Inferior parietal cortex (tissue), 1 donor: Measurements from ENCODE around the gene CAPN15.
"Not testable (repeated sequence)": the region's sequence is repeated elsewhere in the genome, so short reads cannot be mapped to it uniquely, and the experiment has no call there.

Source experiments
- DNase-seq: peaks from one replicate; pipeline ENCODE4 v3.0.0-alpha.2; 2016; ENCODE audit errors: extremely low spot score

CAPN15 gene

DNA sequence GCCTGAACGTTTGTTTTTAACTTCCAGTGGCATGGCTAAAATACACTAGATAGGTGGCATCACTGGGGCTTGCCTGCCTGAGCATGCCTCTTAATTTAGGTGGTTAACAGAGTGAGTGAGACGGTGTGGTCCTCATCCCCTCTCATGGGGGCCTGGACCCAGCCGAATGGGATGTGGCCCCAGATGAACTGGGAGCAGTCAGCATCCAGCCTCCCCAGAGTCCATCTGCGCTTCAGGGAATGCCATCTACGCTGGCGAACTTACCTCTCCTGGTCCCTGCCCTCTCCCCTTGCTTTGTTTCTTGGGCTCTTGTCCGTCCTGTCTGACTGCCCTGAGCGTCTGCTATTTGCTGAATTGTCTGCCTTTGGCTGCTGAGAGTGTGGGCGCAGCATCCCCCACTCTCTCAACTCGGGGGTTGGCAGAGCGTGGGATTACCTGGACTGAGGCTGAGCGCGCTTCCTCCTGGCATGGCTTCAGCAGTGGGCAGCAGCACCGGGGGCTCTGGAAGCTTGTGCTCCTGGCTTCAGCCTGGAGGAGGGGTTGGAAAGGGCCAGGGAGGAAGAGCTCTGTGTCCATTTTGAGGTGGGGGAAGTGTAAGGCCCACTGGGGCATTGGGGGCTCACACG is 64.5 kb downstream of the CAPN15 start:
- no peak for DNase-seq

DNA sequence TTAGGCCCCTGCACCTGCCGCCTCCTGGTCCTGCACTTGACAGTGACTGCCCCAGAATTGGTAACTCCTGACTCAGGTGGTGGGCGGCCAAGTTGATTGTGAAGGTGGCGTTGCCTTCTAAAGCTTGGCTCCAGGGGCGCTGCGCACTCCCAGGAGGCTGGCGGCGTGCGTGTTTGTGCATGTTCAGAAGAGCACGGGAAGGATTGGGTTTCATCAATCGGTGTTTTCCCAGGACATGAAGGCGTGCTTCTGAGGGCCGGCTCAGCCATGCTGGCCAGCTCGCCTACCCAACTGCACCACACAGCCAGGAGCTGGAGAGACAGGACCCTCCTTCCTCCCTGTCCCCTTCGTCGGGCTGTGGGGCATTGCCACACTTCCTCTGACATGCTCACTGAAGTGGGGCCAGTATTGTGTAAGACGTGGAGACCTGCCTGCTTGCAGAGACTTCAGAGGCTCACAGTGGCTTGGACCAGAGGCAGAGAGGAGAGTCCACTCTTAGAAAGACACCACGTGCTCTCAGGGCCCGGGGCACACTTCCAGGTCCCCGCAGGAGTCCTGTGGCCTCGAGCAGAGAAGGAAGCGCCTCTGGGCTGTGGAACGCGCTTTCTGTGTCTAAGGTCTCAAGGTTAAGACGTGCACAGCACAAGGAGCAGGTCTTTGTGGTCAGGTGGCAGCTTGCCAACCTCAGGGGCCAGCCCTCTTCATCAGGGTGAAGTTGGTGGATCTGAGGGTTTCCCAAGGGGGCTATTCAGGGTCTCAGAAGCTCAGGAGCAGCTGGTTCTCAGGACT is 65.2 kb downstream of the CAPN15 start:
- no peak for DNase-seq

DNA sequence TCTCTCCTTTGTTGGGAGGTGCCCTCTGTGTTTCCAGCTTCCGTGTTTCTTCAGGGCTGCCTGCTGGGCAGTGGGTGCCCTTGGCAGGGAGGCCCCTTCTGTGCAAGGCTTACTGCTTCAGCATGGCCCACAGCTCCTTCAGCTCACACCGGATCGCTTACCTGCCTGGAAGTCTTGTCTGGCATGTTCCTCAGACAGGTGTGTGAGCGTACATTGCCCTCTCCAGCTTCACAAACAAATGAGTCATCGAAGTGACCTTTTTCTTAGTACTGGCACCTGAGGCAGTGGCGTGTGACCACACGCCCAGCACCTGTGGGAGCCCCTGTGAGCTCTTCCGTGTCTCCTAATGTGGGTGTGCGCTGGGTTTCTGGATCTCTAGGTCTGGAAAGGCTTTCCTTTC is 65.9 kb downstream of the CAPN15 start:
- no peak for DNase-seq

DNA sequence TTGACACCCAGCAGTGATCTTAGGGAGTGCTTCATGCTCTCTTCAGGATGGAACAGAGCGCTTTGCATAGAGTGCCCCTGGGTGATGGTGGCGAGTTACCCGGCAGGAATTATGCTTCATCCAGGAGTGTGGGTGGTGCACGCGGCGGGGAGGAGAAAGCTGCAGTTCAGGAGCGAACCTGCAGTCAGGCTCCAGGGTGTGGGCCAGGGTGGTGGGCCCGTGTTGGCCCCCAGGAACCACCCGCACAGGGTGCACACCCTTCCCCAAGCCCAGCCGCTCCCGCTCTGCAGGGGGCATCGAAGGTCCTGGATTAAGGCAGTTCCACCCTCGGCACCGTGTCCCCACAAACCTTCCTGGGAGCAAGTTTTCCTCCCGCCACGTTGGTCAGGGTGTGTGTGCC is 66.3 kb downstream of the CAPN15 start:
- no peak for DNase-seq

DNA sequence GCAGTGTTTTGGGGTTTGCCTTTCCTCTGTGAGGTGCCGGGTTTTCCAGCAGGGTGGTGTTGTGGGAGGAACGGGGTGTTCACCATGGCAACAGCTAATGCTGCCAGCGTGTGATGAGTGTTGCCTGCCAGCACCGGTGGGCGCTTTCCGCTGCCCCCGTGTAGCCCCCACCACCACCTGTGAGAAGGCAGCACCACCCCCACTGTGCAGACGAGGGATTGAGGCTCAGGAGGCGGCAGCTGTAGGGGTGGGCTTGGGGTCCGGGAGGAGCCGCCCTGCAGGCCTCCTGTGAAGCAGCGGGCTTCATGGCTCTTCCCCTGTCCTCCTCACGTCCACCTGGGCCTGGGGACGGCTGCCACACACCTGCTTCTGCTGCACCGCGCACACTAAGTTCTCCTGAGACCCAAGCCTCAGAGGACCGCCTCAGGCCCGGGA is 67.6 kb downstream of the CAPN15 start:
- DNase-seq = no peak

DNA sequence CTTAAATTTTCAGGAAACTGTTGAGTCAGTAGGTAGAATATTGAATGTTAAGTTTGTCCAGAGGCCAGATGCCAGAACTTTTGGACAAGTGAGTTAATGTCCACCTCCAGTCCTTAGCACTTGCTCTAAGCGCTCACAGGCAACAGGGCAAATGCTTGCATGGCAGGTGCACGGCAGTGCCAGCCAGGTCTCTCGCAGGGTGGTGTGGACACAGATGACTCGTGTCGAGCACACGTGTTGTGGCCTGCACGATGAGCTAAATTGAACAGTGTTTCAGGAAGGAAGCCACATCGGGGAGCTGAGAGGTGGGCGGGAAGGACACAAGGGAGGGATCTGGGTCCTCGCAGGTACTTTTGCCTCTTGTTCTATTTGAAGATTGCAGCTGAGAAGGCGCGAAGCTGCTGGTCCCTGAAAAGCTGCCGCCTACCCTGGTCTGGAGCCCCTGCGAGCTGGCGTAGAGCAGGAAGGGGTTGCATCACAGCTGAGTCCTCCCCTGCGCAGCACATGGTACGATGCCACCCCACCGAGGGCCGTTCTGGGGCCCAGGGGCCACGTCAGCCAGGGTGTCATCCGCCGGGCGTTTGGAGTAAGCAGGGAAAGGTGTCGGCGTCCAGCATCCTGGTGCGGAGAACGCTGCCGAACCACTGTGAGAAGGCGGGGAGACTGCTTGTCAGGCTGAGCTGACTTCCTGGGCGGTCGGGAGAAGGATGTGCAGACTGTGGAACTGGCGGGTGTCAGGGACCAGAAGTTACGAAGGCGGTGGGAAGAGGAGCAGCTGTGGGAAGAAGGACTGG is 68.6 kb downstream of the CAPN15 start:
- no peak for DNase-seq

DNA sequence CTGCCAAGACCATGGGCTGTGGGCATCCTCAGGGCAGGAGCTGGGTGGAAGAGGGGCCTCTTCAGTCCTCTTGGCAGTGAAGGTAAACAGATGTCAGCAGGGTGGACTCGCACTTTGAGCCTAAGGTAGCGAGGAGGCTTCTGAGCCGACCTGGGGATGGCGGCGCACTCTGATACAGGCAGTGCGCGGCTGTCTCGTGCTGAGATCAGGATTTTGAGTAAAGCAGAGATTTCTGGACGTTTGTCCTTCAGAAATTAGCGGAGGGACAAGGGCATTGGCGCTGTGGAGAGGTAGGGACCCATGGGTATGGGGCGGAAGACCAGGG is 69.2 kb downstream of the CAPN15 start:
- DNase-seq = no peak

DNA sequence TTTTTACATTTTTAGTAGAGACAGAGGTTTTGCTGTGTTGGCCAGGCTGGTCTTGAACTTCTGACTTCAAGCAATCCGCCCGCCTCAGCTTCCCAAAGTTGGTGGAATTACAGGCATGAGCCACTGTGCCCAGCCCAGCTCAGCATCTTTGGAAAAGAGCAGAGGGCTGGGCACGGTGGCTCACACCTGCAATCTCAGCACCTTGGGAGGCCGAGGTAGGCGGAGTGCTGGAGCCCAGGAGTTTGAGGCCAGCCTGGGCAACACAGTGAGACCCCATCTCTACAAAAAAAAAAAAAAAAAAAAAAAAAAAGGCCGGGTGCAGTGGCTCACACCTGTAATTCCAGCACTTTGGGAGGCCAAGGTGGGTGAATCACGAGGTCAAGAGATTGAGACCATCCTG is 70.1 kb downstream of the CAPN15 start:
- DNase-seq = not testable (repeated sequence)

DNA sequence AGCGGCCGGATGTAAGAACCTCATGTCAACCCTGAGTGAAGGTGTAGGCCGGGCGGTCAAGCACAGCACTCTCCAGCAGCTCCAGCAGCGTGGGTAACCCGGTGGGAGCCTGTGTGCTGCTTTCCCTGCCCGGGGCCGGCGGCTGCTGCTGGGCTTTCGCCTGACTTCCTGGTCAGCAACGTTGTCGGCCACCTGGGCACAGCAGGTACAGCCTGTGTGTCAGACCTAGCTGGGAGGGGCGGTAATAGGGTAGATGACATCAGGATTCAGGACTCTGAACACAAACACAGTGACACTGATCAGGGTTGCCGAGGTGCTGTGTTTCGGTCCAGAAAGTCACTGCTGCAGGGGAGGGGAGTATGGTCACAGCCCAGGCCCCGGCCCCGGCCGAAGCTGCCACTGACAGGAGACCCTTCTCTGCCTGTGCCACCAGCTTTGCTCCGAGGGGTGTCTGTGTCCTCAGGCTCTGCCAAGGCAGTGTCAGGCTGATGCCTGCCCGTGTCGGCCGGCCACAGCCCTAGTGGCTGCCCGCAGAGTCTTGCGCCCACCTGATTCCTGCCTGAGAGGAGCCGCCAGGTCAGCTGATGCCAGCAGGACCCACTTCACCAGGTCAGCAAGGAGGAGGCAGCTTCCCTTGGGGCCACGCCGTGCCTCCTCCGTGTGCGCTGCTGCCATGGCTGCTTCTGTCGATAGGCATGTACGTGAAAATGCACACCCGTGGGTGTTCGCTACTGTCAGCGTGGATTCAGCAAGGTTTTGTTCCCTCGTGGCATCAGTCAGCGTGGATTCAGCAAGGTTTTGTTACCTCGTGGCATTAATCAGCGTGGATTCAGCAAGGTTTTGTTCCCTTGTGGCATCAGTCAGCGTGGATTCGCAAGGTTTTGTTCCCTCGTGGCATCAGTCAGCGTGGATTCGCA is 71.6 kb downstream of the CAPN15 start:
- DNase-seq = no peak

DNA sequence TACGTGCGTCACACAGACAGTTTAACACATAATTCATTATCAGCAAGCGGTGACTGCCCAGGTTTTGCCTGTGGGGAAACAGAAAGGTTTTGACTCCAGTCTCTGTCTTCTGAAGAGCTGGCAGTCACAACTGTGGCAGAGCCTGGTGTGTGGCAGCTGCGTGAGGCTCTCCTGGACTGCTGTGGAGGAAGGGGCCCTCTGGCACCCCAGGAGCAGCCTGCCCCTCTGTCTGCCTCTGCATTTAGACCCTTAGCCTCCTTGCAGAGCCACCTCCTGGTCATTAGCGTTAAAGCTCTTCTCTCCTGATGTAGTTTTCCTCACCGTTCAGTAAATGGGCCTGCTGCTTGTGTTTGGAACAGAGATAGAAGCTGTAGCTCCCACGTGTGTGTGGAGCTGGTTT is 73.3 kb downstream of the CAPN15 start:
- DNase-seq = no peak

DNA sequence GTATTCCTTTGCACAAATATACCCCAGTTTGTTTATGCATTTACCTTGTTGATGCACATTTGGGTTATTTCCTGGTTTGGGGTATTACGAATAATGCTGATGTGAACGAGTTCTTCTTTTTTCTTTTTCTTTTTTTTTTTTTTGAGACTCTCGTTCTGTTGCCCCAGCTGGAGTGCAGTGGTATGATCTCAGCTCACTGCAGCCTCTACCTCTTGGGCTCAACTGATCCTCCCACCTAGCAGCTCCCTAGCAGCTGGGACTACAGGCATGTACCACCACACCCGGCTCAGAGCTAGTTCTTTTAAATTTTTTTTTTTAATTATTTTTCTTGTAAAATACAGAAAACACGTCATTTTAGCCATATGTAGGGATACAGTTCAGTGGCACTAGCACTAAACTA is 76.4 kb downstream of the CAPN15 start:
- no peak for DNase-seq
